ENCODE measurements around the gene TOMM20. TPM values are rescaled to one million over a fixed set of nuclear protein-coding genes. Genes with fewer than 3 reads are reported as not detected.
"Not testable (repeated sequence)": the region's sequence is repeated elsewhere in the genome, so short reads cannot be mapped to it uniquely, and the experiment has no call there.

Gene TOMM20
- total RNA-seq, 4 donors from 2014 or later, result 73.6 to 91.7 (median 83.0) TPM

DNA sequence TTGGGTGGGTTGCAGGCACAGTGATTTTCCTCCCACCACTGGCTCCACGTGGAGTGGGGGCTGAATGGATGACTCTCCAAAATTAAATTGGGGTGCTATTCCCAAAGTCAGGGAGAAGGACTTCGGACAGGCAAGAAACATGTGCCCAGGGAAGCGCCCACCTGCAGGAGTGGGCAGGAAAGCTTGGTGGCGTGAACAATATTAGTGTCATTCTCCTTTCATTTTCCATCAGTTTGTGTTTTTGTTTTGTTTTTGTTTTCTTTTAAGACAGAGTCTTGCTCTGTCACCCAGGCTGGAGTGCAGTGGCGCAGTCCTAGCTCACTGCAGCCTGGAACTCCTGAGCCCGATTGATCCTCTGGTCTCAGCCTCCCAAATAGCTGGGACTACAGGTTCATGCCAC lies 30.1 kb downstream of the TOMM20 start:
- DNase-seq (ENCODE audit: low spot score) (no peak), ATAC-seq (ENCODE audit: low FRiP score) (no peak)
- TF ChIP-seq, protein P1, sequence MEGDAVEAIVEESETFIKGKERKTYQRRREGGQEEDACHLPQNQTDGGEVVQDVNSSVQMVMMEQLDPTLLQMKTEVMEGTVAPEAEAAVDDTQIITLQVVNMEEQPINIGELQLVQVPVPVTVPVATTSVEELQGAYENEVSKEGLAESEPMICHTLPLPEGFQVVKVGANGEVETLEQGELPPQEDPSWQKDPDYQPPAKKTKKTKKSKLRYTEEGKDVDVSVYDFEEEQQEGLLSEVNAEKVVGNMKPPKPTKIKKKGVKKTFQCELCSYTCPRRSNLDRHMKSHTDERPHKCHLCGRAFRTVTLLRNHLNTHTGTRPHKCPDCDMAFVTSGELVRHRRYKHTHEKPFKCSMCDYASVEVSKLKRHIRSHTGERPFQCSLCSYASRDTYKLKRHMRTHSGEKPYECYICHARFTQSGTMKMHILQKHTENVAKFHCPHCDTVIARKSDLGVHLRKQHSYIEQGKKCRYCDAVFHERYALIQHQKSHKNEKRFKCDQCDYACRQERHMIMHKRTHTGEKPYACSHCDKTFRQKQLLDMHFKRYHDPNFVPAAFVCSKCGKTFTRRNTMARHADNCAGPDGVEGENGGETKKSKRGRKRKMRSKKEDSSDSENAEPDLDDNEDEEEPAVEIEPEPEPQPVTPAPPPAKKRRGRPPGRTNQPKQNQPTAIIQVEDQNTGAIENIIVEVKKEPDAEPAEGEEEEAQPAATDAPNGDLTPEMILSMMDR (IDR thresholded peaks at IDR 0.05), result no peak

DNA sequence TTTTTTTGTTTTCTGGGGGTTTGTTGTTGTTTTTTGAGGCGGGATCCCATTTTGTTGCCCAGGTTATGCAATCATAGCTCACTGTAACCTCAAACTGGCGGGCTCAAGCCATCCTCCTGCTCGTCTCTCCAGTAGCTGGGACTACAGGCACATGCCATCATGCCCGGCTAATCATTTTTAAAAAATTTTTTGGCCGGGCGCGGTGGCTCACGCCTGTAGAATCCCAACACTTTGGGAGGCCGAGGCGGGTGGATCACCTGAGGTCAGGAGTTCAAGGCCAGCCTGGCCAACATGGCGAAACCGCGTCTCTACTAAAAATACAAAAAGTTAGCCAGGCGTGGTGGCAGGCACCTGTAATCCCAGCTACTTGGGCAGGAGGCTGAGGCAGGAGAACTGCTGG lies 31.1 kb downstream of the TOMM20 start:
- ATAC-seq (ENCODE audit: low FRiP score); DNase-seq (ENCODE audit: low spot score): not testable (repeated sequence)

DNA sequence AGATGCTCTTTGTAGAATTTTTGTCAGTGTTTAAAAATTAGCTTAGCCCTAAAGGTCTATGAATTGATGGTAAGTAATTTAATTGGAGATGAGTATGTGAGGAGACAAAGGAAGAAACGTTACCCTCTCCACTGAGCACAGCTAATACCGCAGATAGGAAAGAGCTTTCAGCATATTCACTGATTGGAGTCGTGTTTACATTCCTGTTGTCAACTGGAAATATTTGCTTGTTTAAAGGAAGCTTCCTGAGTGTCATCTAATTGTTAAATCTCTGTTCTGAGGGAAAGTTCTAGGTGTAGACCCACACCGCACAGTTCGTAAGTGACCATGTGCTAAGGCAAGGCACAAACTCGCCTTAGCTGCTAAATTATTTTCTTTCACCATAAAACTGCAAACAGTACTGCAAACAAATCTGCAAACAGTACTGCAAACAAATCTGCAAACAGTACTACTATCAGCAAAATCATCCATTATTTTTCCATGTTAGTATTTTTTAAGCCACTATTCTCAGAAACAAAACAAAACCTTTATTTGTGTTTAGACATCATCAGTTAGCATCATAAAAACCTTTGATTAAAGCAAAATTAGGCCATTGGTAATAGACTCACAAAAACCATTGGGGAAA lies 32.6 kb downstream of the TOMM20 start:
- TF ChIP-seq, protein P1 (IDR thresholded peaks at IDR 0.05), result no peak

DNA sequence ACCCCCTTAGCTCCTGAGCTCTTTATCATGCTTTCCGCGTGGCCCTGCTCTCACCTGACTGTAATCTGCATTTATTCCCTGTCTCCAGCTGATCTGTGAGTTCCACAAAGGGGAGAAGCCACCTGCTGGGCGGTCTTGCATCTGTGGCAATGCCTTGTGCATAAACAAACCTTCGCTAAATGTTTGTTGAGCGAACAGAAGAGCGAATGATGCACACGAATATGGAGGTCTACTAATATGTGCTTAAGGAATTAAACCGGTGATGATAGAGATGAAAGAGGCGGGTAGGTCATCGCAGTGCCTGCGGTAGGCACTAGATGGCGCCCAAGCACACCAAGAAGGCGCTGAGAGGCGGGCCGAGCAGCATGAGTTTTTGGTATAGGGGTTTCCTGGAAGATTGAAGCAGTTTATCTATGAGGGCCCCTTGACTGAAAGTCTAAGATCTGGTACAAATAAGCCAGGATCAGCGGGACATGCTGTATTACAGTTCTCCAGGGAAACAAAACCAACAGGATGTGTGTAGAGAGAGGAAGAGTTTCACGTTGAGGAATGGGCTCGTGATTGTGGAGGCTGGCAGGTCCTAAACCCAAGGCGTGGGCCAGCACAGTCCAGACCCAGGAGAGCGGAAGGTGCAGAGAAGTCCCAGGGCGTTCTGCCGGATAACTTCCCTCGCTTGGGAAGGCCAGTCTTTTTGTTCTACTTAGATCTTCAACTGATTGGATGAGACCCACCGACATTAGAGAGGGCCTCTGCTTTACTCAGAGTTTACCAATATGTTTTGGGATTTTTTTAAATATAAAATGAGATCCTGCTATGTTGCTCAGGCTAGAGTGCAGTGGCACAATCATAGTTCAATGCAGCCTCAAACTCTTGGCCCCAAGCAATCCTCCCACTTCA lies 34.7 kb downstream of the TOMM20 start:
- TF ChIP-seq, protein P1 (IDR thresholded peaks at IDR 0.05), result peak in 1 of 3 donors; percentile 75
- DNase-seq (ENCODE audit: low spot score) (peak; percentile 85), ATAC-seq (ENCODE audit: low FRiP score) (peak; percentile 78)

More for the DNA sequence above, 32.6 kb downstream of the TOMM20 start:
- ATAC-seq (ENCODE audit: low FRiP score) (no peak), DNase-seq (ENCODE audit: low spot score) (no peak)

DNA sequence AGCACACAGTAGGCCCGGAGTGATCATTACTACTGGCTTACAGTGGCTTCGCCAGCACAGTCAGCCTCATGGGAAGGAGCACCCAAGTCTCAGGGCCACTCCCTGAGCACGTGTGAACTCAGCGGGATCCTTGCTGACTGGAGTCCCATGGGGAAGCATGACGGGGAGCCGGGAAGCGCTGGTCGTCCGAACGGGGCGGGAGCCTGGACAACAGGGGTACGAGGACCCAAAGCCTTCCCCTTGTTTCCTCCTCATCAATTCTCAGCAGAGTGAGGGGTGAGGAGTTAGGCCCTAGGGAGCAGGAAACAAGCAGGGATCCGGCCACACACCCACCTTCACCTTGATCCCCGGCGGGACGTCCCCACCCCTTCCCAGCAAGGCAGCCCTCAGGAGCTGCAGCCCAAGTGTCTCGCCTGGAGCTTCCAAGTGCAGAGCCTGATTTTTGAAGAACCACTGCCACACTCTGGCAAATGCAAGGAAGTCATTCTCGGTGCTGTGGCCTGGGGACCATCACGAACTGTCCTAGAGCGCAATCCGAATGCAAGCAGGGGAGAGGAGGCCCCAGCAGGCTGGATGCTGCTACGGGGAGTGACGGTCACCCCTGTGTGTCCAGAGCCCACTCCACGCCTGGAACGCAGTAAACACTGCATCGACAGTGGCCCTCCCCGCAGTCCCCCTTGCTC lies 35.5 kb downstream of the TOMM20 start:
- ATAC-seq (ENCODE audit: low FRiP score), result peak; percentile 26
- TF ChIP-seq, protein P1 (IDR thresholded peaks at IDR 0.05), result no peak
- no peak for DNase-seq (ENCODE audit: low spot score)

DNA sequence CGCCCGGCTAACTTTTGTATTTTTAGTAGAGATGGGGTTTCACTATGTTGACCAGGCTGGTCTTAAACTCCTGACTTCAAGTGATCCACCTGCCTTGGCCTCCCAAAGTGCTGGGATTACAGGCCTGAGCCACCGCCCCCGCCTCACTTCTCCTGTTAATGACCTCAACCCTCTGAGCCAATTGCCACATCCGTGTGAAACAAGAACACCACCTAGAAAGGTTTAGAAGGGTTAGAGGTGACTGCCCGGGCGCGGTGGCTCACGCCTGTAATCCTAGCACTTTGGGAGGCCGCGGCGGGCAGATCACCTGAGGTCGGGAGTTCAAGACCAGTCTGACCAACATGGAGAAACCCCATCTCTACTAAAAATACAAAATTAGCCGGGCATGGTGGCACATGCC lies 36.2 kb downstream of the TOMM20 start:
- not testable (repeated sequence) for DNase-seq (ENCODE audit: low spot score); ATAC-seq (ENCODE audit: low FRiP score)

DNA sequence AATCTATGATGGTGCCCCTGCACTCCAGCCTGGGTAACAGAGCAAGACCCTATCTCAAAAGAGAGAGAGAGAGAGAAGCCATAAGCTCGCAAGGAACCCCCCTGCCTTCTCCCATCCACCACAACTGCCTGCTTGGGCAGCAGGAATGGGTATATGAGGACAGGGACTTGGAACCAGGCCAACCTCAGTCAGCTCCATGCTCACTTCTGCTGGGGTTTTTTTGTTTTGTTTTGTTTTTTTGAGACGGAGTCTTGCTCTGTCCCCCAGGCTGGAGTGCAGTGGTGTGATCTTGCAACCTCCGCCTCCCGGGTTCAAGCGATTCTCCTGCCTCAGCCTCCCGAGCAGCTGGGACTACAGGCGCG lies 36.6 kb downstream of the TOMM20 start:
- ATAC-seq (ENCODE audit: low FRiP score); DNase-seq (ENCODE audit: low spot score): not testable (repeated sequence)

DNA sequence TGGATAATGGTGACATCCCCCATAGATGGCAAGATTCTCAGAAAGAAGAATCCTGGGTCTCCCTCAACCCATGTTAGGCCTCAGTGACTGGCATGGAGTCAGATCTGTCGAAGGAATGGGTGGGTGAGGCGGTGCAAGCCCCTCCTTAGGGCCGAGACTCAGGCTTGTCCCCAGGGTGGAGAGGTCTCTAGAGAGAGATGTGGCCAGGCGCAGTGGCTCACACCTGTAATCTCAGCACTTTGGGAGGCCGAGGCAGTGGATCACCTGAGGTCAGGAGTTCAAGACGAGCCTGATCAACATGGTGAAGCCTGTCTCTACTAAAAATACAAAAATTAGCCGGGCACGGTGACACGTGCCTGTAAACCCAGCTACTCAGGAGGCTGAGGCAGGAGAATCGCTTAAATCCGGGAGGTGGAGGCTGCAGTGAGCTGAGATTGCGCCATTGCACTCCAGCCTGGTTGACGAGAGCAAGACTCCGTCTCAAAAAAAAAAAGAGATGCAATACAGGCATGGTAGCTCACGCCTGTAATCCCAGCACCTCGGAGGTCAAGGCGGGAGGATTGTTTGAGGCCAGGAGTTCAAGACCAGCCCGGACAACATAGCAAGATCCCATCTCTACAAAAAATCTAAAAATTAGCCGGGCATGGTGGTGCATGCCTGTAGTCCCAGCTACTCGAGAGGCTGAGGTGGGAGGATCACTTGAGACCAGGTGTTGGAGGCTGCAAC lies 37.2 kb downstream of the TOMM20 start:
- not testable (repeated sequence) for DNase-seq (ENCODE audit: low spot score); ATAC-seq (ENCODE audit: low FRiP score)
